D721Med (cell line): ENCODE measurements around the gene IFT122.
"Not testable (repeated sequence)": the region's sequence is repeated elsewhere in the genome, so short reads cannot be mapped to it uniquely, and the experiment has no call there.

Source experiments
- DNase-seq: peaks from one replicate; pipeline ENCODE4 v3.0.0; 2011; ENCODE audit warnings: low spot score; ENCODE audit not compliant: insufficient read length
- FAIRE-seq: peaks from 2 replicates; lab custom pipeline; 2011; peaks lifted over from hg19 to GRCh38; lab: Jason Lieb, UNC
- TF ChIP-seq, protein P1 (sequence below): IDR thresholded peaks from 2 replicates; pipeline ENCODE4 v1.5.1; 2012; ENCODE audit warnings: mild to moderate bottlenecking, control low read depth; ENCODE audit not compliant: insufficient read depth; ENCODE audit errors: missing control alignments

The IFT122 gene

DNA sequence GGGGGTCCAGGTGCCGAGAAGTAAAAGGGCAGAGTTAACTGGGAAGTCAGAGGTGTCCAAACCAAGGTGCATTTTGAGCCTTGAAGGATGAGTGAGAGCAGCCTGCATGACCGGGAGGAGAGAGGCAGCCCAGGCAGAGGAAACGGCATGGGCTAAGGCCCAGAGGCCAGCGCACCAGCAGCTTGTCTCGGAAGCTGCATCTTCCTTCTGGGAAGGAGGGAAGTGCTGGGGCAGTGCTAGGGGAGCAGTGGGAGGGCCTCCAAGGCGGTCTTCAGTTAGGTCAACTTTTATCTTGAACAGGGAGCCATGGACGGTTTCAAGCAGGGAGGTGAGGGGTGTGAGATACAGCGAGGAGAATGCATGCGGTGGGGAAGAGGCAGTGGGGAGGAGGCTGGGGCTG is 104.0 kb downstream of the IFT122 start:
- DNase-seq (no peak), FAIRE-seq (no peak)
- TF ChIP-seq, protein P1, sequence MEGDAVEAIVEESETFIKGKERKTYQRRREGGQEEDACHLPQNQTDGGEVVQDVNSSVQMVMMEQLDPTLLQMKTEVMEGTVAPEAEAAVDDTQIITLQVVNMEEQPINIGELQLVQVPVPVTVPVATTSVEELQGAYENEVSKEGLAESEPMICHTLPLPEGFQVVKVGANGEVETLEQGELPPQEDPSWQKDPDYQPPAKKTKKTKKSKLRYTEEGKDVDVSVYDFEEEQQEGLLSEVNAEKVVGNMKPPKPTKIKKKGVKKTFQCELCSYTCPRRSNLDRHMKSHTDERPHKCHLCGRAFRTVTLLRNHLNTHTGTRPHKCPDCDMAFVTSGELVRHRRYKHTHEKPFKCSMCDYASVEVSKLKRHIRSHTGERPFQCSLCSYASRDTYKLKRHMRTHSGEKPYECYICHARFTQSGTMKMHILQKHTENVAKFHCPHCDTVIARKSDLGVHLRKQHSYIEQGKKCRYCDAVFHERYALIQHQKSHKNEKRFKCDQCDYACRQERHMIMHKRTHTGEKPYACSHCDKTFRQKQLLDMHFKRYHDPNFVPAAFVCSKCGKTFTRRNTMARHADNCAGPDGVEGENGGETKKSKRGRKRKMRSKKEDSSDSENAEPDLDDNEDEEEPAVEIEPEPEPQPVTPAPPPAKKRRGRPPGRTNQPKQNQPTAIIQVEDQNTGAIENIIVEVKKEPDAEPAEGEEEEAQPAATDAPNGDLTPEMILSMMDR: no peak

DNA sequence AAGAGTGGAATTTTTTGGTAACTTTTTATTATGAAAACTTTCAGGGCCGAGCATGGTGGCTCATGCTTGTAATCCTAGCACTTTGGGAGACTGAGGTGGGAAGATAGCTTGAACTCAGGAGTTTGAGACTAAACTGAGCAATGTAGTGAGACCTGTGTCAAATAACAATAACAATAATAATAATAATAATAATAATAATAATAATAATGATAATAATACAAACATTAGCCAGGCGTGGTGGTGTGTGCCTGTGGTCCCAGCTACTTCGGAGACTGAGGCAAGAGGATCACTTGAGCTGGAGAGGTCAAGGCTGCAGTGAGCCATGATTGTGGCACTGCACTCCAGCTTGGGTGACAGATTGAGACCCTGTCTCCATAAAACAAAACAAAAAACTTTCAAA is 105.9 kb downstream of the IFT122 start:
- not testable (repeated sequence) for DNase-seq, FAIRE-seq

DNA sequence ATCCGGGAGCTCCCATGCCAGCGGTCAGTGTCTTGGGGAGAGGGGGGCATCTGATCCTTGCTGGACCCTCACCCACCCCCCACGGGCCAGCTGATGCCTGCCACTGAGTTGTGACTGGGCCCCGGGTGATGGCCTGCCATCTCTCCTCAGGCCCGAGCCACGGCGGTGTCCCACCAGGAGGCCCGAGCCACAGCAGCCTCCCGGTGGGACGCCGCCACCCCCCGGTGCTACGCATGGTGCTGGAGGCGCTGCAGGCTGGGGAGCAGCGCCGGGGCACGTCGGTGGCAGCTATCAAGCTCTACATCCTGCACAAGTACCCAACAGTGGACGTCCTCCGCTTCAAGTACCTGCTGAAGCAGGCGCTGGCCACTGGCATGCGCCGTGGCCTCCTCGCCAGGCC is 107.2 kb downstream of the IFT122 start:
- TF ChIP-seq, protein P1: no peak
- DNase-seq (no peak), FAIRE-seq (no peak)

DNA sequence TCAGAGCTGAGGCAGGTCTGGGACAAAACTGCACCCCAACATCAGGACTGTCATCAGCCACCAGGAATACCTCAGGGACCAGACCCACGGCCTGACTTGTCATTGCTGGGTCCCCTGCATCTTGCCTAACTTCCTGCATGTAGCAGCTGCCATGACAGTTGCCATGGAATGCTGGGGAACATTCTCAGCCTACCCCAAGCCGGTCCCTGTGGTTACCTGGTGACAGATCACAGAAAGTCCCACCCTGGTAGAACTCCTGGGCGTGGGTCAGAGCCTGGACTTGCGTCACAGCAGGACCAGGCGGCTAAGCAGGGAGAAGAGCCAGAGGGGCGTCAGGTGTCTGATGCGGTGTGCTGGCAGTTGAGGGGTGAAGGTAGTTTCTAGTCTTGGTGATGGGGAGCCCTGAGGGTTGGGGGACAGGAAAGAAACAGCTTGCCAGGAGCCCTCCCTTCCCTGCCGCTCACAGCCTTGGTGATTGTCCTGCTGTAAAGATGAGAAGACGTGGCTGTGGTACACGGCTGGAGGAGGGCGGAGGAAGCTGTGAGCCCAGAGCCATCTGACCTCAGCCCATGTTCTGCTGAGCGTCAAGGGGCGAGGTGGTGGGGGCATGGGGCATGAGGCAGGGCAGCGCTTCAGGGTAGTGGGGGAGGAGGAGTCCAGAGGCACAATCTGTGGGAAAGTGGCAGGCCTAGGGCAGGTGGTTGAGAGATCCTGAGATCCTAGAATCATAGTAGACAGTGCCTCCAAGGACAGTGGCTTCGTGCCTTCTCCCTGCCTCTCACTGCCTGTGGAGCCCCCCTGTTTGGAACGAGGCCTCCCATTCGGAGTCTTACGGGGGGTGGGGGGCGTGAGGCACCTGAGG is 108.3 kb downstream of the IFT122 start:
- DNase-seq (no peak), FAIRE-seq (no peak)
- TF ChIP-seq, protein P1: no peak

DNA sequence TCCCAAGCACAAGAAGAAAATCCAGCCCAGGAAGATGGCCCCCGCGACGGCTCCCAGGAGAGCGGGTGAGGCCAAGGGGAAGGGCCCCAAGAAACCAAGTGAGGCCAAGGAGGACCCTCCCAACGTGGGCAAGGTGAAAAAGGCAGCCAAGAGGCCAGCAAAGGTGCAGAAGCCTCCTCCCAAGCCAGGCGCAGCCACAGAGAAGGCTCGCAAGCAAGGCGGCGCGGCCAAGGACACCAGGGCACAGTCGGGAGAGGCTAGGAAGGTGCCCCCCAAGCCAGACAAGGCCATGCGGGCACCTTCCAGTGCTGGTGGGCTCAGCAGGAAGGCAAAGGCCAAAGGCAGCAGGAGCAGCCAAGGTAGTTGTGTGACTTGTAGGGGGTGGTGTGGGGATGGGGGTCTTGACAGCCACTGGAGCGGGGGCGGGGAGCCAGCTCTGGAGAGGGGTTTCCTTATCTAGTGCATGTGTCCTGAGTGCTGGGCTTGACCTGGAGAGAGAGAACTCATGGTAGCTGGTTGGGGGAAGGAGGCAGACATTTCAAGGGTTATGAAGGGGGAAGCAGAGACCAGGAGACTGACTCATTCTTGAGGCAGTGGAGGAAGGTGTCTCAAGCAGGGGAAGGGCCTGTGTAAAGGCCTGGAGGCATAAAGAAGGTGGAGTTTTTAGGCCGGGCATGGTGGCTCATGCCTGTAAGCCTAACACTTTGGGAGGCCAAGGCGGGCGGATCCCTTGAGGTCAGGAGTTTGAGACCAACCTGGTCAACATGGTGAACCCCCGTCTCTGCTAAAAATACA is 109.2 kb downstream of the IFT122 start:
- TF ChIP-seq, protein P1: no peak
- FAIRE-seq: no peak
- no peak for DNase-seq

DNA sequence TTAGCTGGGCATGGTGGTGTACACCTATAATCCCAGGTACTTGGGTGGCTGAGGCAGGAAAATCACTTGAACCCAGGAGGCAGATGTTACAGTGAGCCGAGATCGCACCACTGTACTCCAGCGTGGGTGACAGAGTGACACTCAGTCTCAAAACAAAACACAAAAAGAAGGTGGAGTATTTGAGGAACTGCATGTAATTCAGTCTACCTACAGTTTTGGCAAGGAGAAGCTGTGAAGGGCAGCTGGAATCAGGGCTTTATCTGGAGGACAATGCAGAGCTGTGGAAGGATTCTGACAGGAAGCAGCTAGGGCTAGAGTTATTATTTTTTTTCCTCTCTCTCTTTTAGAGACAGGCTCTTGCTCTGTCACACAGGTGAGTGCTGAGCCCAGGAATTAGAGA is 109.8 kb downstream of the IFT122 start:
- TF ChIP-seq, protein P1: no peak
- no peak for FAIRE-seq
- DNase-seq: no peak

DNA sequence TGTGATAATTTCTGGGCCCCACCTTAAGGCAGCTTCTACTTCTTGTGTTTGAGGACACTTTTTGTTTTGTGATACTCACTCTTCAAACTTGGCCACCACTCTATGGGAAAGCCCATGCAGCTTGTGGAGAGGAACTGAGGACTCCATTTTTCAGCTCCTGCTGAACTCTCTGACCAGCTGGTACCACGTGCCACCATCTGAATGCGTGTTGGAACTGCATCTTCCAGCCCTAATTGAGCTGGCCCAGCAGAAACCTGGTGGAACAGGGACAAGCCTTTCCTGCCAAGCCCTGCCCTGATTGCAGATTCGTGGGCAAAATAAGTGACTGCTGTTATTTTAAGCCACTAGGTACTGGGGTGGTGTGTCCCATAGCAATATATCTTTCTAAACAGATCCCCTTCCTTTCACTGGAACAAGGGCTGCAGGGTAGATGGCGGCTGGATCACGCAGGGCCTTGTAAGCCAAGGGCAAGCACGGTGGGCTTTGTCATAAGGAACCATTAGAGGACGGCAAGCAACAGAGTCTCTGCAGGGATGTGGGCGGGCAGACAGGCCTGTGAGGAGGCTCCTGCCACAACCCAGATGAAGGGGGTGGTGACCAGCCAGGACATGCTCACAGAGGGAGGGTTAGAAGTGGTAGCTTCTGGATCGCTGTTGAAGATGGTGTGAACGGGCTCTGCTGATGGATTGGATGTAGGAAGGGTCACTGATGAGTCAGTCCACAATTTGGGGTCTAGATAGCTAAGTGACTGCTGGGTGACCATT is 112.4 kb downstream of the IFT122 start:
- TF ChIP-seq, protein P1: no peak
- FAIRE-seq (no peak), DNase-seq (no peak)
